ENCODE measurements around the gene DUSP5.

GRCh38 chr10:110501142-110501937 lies 3.6 kb downstream of the DUSP5 start:
- TF ChIP-seq CEBPB (IDR thresholded peaks at IDR 0.05; ENCODE audit: low read depth, low read length) (no peak), POLR2A (IDR thresholded peaks at IDR 0.05; ENCODE audit: low read depth, low read length) (peak; percentile 45; the same call in 1 of the 2 replicates), RAD21 (IDR thresholded peaks at IDR 0.05; ENCODE audit: low read length) (no peak), CTCF (conservative IDR thresholded peaks at IDR 0.05; ENCODE audit: low read depth, low read length) (no peak), MAFK (IDR thresholded peaks at IDR 0.05; ENCODE audit: low read depth, low read length) (no peak), MXI1 (IDR thresholded peaks at IDR 0.05; ENCODE audit: borderline replicate concordance, low read depth, low read length) (no peak), SMC3 (IDR thresholded peaks at IDR 0.05; ENCODE audit: low read depth, low read length) (no peak; the same call in 1 of the 2 replicates)
